Measurements from ENCODE around the gene KRABD2.
A peak's percentile ranks its signal among the peaks of the same experiment; 100 is the strongest.
"Not testable (repeated sequence)": the region's sequence is repeated elsewhere in the genome, so short reads cannot be mapped to it uniquely, and the experiment has no call there.

Gene KRABD2

DNA sequence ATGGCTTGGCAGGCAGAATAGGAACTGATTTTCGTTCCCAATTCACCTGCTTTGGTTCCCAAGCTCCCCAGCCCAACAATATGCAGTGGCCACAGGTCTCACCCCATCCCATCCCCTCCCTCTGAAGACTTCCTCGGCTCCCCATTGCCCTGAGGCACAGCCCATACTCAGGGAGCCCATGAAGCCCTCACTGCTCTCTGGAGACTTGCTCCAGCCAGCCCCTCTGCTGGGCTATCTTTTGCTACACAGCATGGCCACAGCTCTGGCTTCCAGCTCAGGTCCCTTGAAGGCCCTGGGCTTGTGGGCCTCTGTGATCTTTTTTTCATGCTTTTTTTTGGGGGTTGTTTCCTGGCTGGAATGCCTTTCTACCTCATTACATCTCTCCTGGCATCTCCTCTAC, 29.7 kb upstream of the KRABD2 start:
- H3K27me3 Mint-ChIP-seq, result peaks cover 17 to 51% (median 28%) of the 10 kb centered on the region in 3 donors
- ATAC-seq (ENCODE audit: low read depth in 2 of 2), result no peak
- H3K4me1 Mint-ChIP-seq, result peaks cover 0 to 4% (median 0%) of the 10 kb centered on the region in 3 donors
- no peaks in the 10 kb centered on the region for H3K36me3 Mint-ChIP-seq
- no peak overlapping the region for H3K4me3 Mint-ChIP-seq
- no peak overlapping the region for H3K27ac Mint-ChIP-seq
- H3K9me3 Mint-ChIP-seq, result no peaks in the 10 kb centered on the region
- no peak for DNase-seq

DNA sequence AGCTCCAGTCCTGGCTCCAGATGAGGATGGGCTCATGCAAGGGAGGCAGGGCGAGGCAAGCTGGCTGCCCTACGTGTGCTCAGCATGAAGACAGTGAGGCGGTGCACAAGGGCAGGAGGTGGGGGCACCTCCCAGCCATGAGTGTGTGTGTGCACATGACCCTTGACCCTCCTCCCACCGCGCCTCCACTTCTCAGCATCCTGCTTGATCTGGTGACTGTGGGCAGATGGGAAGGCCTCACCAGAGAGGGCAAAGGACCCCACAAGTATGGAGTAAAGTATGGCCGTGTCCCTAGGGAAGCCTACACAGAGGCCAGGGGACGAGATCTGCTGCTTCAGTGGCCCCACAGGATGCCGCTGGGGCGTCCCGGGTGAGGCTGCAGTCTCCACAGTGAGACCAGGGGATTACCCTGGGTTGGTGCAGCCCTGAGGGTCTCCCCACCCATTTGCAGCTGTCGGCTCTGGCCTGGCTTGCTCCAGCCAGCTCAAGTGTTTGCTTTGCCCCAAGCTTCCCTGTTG, 29.1 kb upstream of the KRABD2 start:
- no peak overlapping the region for H3K4me3 Mint-ChIP-seq
- peaks cover 24 to 53% (median 34%) of the 10 kb centered on the region in 3 donors for H3K27me3 Mint-ChIP-seq
- DNase-seq (no peak), ATAC-seq (ENCODE audit: low read depth in 2 of 2) (no peak)
- no peaks in the 10 kb centered on the region for H3K36me3 Mint-ChIP-seq
- H3K4me1 Mint-ChIP-seq, result peaks cover 0 to 4% (median 0%) of the 10 kb centered on the region in 3 donors
- H3K9me3 Mint-ChIP-seq, result no peaks in the 10 kb centered on the region
- H3K27ac Mint-ChIP-seq, result no peak overlapping the region

DNA sequence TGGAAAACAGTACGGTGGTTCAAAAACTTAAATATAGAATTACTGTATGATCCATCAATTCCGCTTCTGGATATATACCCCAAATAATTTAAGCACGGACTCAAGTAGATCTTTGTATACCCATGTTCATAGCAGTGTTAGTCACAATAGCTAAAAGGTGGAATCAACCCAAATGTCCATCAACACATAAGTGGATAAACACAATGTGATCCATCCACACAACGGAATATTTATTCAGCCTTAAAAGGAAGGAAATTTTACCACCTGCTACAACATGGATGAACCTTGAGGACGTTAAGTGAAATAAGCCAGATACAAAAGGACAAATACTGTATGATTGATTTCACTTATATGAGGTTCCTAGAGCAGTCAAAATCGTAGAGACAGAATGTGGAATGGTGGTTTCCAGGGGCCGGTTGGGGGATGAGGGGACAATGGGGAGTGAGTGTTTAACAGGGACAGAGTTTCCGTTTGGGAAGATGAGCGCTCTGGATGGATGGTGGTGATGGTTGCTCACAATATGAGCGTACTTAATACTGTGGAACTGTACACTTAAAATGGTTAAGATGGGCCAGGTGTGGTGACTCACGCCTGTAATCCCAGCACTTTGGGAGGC, 26.5 kb upstream of the KRABD2 start:
- Mint-ChIP-seq H3K4me3 (no peak overlapping the region), H3K27ac (peak overlapping the region in 1 of 6 donors; percentile 54), H3K36me3 (no peaks in the 10 kb centered on the region), H3K9me3 (no peaks in the 10 kb centered on the region), H3K27me3 (peaks cover 31 to 60% (median 33%) of the 10 kb centered on the region in 3 donors), H3K4me1 (no peaks in the 10 kb centered on the region)
- ATAC-seq (ENCODE audit: low read depth in 2 of 2) (no peak), DNase-seq (no peak)

DNA sequence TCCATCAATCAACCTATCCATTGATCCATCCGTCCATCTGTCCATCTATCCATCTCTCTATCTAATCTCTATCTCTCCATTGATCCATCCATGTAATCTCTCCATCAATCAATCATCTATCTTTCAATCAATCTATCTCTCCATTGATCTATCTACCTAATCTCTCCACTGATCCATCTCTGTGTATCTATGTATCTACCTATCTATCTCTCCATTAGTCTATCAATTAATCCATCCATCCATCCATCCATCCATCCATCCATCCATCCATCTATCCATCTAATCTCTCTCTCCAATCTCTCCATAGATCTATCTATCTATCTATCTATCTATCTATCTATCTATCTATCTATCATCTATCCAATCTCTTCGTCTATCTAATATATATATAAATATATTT, 24.6 kb upstream of the KRABD2 start:
- ATAC-seq (ENCODE audit: low read depth in 2 of 2) (no peak), DNase-seq (no peak)
- H3K36me3 Mint-ChIP-seq, result no peaks in the 10 kb centered on the region
- H3K27me3 Mint-ChIP-seq, result peaks cover 36 to 62% (median 48%) of the 10 kb centered on the region in 3 donors
- no peaks in the 10 kb centered on the region for H3K4me1 Mint-ChIP-seq
- no peak overlapping the region for H3K4me3 Mint-ChIP-seq
- H3K9me3 Mint-ChIP-seq, result no peaks in the 10 kb centered on the region
- no peak overlapping the region for H3K27ac Mint-ChIP-seq

DNA sequence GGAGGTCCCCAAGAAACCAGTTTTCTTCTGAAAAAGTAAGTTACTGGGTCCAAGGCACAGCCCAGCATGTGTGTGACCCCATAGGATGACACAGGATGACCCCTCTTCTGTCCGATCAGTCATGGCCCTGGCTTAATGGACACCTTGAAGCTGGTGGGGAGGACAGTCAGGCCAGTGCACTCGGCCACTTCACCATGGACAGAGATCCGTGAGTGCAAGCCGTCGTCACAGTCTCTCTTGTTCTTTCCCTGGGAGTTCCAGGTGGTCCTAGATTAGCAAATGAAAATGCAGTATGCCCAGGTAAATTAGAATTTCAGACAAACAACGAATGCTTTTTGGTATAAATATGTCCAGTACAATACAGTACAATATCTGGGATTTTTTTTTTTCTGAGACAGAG, 22.5 kb upstream of the KRABD2 start:
- H3K27ac Mint-ChIP-seq, result no peak overlapping the region
- H3K4me3 Mint-ChIP-seq, result no peak overlapping the region
- peaks cover 0 to 2% (median 0%) of the 10 kb centered on the region in 7 donors for H3K9me3 Mint-ChIP-seq
- no peaks in the 10 kb centered on the region for H3K36me3 Mint-ChIP-seq
- DNase-seq (no peak), ATAC-seq (ENCODE audit: low read depth in 2 of 2) (no peak)
- H3K27me3 Mint-ChIP-seq, result peaks cover 38 to 59% (median 53%) of the 10 kb centered on the region in 3 donors
- peaks cover 0 to 4% (median 3%) of the 10 kb centered on the region in 3 donors for H3K4me1 Mint-ChIP-seq

DNA sequence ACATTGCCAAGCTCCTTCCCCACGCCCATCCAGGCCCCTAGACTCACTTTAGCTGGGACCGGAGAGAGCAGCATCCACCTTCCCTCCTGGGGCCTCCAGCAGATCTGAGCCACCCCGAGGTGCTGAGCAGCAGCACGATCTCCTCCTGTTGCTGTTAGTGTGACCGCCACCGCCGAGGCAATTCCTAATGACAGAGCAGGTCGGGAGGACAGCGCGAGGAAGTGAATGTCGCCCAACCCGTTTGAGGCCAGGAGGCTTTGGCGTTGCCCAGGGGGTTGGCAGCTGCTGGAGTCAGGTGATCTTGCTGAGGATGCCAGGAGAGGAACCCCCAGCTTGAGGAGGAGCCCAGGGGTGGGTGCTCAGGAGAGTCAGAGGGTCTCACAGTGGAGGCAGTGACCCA, 21.1 kb upstream of the KRABD2 start, which contains the start of gene RNF222:
Gene RNF222 (minus strand): TSS at position 192 of the 400 bp plus-strand sequence. CDS start 4,366 bp downstream, outside the sequence.
- peak within 1 kb of the TSS in 1 of 6 donors; percentile 45 for H3K27ac Mint-ChIP-seq

DNA sequence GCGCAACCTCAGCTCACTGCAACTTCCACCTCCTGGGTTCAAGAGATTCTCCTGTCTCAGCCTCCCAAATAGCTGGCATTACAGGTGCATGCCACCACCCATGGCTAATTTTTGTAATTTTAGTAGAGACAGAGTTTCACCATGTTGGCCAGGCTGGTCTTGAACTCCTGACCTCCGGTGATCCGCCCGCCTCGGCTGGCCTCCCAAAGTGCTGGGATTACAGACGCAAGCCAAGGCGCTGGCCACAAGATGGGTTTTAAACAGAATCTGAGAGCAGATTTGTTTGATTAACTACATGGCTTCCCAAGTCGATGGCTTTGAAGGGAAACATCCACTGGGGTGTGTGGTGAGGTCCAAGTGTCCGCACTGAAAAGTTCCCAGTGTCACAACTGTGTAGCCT, 18.0 kb upstream of the KRABD2 start:
- peaks cover 5 to 11% (median 11%) of the 10 kb centered on the region in 3 donors for H3K4me1 Mint-ChIP-seq
- peak overlapping the region in 1 of 6 donors; percentile 37 for H3K27ac Mint-ChIP-seq
- H3K36me3 Mint-ChIP-seq; DNase-seq; H3K9me3 Mint-ChIP-seq; H3K4me3 Mint-ChIP-seq; ATAC-seq (ENCODE audit: low read depth in 2 of 2): not testable (repeated sequence)
- H3K27me3 Mint-ChIP-seq, result peaks cover 11 to 25% (median 25%) of the 10 kb centered on the region in 3 donors

More for the DNA sequence above, 21.1 kb upstream of the KRABD2 start, which contains the start of gene RNF222:
- peaks cover 0 to 5% (median 0%) of the 10 kb centered on the region in 7 donors for H3K9me3 Mint-ChIP-seq
- no peak within 1 kb of the TSS for H3K4me3 Mint-ChIP-seq
- DNase-seq, result no peak
- no peaks in the 10 kb centered on the region for H3K36me3 Mint-ChIP-seq
- no peak for ATAC-seq (ENCODE audit: low read depth in 2 of 2)
- H3K27me3 Mint-ChIP-seq, result peaks cover 31 to 51% (median 44%) of the 10 kb centered on the region in 3 donors
- peaks cover 5 to 11% (median 11%) of the 10 kb centered on the region in 3 donors for H3K4me1 Mint-ChIP-seq

DNA sequence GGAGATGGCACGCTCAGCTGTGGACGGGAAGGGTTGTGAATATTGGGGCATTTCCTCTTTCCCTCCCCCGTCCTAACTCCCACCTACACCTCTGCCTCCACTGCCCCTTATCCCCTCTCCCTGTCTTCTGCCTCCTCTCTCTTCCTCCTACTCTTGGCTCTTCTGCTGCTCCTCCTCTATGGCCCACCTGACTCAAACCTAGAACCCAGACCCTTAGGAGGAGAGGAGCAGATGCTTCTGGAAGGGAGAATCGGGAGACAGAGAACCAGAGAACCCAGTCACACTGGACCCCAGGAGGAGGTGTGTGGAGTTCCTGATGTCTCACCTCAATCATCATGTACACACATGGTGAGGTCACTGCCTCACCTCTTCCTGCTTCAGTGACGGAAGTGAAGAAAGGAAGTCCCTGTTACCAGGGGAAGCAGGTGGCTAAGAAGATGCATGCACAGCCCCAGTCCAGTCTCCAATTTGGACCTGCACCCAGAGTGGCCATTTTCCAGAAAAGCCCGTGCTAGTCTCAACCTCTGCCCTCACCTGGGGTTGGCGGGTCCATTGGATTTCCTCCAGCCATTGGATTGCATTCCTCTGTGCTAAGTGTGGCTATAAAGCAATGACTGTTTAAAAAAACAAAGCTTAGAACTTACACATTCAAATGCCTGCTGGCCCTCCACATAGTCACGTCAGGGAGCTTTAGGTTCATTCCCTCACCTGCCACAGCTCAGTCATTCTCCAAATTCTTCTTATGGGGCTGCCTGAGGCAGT, 17.1 kb upstream of the KRABD2 start:
- peaks cover 11 to 25% (median 24%) of the 10 kb centered on the region in 3 donors for H3K27me3 Mint-ChIP-seq
- peak overlapping the region; percentile 82 to 98 (median 86) for H3K27ac Mint-ChIP-seq
- DNase-seq (peak; percentile 42), ATAC-seq (ENCODE audit: low read depth in 2 of 2) (peak; percentile 99)
- H3K4me3 Mint-ChIP-seq, result peak overlapping the region in 5 of 8 donors; percentile 12 to 59 (median 25)
- peaks cover 5 to 11% (median 11%) of the 10 kb centered on the region in 3 donors for H3K4me1 Mint-ChIP-seq
- H3K36me3 Mint-ChIP-seq, result no peaks in the 10 kb centered on the region
- peaks cover 0 to 5% (median 0%) of the 10 kb centered on the region in 7 donors for H3K9me3 Mint-ChIP-seq

DNA sequence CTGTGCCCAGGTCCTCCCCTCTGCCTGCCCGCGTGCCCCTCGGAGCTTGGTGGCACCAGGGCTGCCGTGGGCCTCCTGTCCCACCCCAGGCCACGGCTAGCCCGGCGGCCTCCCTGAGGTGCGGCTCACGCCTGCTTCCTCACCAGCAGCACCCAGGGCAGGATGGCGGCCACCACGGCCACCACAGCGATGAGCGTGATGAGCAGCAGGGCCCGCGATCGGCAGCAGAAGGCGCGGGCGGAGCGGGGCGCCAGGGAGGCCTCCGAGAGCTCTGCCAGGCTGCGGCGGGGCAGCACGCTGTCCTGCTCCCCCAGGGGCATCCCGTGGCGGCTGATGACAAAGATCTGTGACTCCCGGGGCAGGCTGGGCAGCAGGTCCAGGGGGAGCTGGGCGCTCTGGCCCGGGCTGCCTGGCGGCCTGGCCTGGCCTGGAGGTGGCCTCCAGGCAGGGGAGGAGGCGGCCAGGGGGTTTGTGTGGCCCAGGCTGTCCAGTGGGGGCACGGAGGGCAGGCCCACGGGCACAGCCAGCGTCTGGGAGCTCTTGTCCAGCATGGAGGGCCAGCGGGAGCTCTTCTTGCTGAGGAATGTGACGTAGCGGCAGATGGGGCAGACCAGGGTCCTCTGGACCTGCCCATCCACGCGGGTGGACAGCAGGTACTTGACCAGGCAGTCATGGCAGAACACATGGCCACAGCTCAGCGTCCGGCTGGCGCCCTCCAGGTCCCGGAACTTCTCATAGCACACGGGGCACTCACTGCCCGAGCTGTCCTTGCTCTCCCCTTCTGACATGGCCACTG, 16.4 kb upstream of the KRABD2 start:
- H3K27ac Mint-ChIP-seq, result peak overlapping the region in 3 of 6 donors; percentile 86 to 98 (median 91)
- peaks cover 4 to 23% (median 21%) of the 10 kb centered on the region in 3 donors for H3K27me3 Mint-ChIP-seq
- DNase-seq (no peak), ATAC-seq (ENCODE audit: low read depth in 2 of 2) (no peak)
- no peaks in the 10 kb centered on the region for H3K36me3 Mint-ChIP-seq
- peaks cover 0 to 5% (median 0%) of the 10 kb centered on the region in 7 donors for H3K9me3 Mint-ChIP-seq
- peaks cover 5 to 11% (median 11%) of the 10 kb centered on the region in 3 donors for H3K4me1 Mint-ChIP-seq
- H3K4me3 Mint-ChIP-seq, result no peak overlapping the region

DNA sequence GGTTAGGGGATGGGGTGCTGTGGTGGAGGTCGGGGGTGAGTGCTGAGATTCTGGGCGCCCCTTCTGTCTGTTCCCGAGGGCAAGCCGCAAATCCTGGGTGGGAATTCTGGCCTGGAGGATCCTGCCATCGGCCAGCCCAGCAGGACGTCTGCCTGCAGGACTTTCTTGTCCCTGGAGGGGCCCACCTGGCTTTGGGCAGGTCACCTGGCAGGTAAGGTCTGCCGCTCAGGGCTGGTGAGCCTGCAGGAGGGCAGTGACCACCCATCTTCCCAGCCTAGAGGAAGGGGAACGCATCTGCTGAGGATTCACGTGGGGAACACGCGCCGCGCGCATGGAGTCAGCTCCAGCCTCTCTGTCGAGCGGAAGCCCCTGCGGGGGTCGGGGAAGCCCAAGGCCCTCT, 15.8 kb upstream of the KRABD2 start:
- Mint-ChIP-seq H3K27me3 (peaks cover 4 to 17% (median 15%) of the 10 kb centered on the region in 3 donors), H3K27ac (peak overlapping the region in 2 of 6 donors; percentile 32 to 39), H3K4me1 (peaks cover 5 to 16% (median 11%) of the 10 kb centered on the region in 3 donors), H3K9me3 (peaks cover 0 to 5% (median 0%) of the 10 kb centered on the region in 7 donors), H3K36me3 (no peaks in the 10 kb centered on the region), H3K4me3 (peak overlapping the region in 1 of 8 donors; percentile 29)
- ATAC-seq (ENCODE audit: low read depth in 2 of 2) (no peak), DNase-seq (no peak)

DNA sequence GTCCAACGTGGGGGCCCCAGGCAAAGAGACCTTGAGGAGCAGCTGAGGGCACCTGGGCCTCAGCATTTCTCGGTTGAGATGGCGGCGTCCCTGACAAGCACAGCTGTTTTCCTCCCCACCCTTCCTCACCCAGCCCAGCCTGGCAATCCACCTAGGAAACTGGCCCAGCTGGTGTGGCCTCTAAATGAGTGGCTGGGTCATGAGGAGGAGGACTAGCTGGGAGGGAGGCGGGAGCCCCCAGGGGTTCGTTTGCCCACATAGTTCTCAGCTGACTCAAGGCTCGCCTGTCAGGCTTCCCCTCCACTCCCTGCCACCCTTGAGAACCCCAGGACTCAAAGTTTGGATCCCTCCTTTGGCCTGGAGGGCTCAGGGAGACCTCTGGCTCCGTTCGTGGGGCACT, 15.2 kb upstream of the KRABD2 start:
- peaks cover 8 to 16% (median 11%) of the 10 kb centered on the region in 3 donors for H3K4me1 Mint-ChIP-seq
- H3K4me3 Mint-ChIP-seq, result peak overlapping the region in 1 of 8 donors; percentile 29
- H3K27me3 Mint-ChIP-seq, result peaks cover 4 to 11% (median 10%) of the 10 kb centered on the region in 3 donors
- no peak for DNase-seq
- no peaks in the 10 kb centered on the region for H3K36me3 Mint-ChIP-seq
- peak overlapping the region in 1 of 6 donors; percentile 39 for H3K27ac Mint-ChIP-seq
- no peak for ATAC-seq (ENCODE audit: low read depth in 2 of 2)
- H3K9me3 Mint-ChIP-seq, result peaks cover 0 to 5% (median 0%) of the 10 kb centered on the region in 7 donors

DNA sequence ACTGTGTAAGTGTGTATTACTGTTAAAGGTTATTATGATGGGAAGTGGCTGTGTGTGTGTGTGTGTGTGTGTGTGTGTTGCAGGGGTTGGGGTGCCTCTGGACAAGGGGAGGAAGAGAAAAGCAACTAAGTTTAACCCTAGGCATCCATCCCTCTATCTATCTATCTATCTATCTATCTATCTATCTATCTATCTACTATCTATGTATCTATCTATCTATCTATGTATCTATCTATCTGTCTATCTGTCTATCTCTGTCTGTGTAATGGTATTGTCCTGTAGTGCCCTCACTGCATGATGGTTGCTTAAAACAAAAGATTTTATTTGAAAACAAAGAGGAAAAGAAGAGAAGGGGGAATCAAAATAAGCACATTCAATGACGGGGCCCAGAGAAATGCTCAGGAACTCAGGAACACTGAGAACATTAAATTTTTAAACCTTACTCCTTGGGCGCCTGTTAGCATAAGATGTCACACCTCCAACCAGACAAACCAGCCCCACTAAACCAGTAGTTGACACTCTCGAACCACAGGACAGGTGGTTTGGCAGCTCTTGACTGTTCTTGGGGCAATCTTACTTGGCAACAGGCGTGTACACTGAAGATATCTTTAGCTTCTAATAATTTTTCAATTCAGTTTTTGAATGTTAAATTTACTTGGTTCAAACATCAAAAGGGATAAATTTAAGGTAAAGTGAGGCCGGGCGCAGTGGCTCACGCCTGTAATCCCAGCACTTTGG, 11.6 kb upstream of the KRABD2 start:
- DNase-seq (no peak), ATAC-seq (ENCODE audit: low read depth in 2 of 2) (no peak)
- Mint-ChIP-seq H3K9me3 (no peaks in the 10 kb centered on the region), H3K4me3 (peak overlapping the region in 1 of 8 donors; percentile 8), H3K27me3 (no peaks in the 10 kb centered on the region), H3K4me1 (peaks cover 14 to 21% (median 18%) of the 10 kb centered on the region in 3 donors), H3K27ac (peak overlapping the region in 3 of 6 donors; percentile 46 to 71 (median 69)), H3K36me3 (peaks cover 0 to 3% of the 10 kb centered on the region in 2 donors)
